Type B pancreatic cell (in vitro differentiated cells): ENCODE measurements around the gene SPC24. TPM values are rescaled to one million over a fixed set of nuclear protein-coding genes. Genes with fewer than 3 reads are reported as not detected.

Experiments
- DNase-seq: peaks from one replicate; pipeline ENCODE4 v3.0.0; 2021; ENCODE audit warnings: mixed read lengths; ENCODE audit not compliant: unreplicated experiment; ENCODE audit errors: extremely low spot score
- H3K27ac Mint-ChIP-seq: 2 replicates; pipeline ENCODE4 v1.8.0; 2021; ENCODE audit warnings: mild to moderate bottlenecking, mixed read lengths
- H3K27me3 Mint-ChIP-seq: 2 replicates; pipeline ENCODE4 v1.8.0; 2021; ENCODE audit warnings: mixed read lengths
- H3K36me3 Mint-ChIP-seq: 2 replicates; pipeline ENCODE4 v1.8.0; 2021; ENCODE audit warnings: mixed read lengths
- H3K4me1 Mint-ChIP-seq: one replicate; pipeline ENCODE4 v1.8.0; 2021; ENCODE audit warnings: mixed read lengths; ENCODE audit not compliant: unreplicated experiment
- H3K4me3 Mint-ChIP-seq: 2 replicates; pipeline ENCODE4 v1.8.0; 2021; ENCODE audit warnings: mild to moderate bottlenecking, mixed read lengths
- H3K9me3 Mint-ChIP-seq: 2 replicates; pipeline ENCODE4 v1.8.0; 2021; ENCODE audit warnings: mixed read lengths
- total RNA-seq: library from RNA; stranded (reverse); gene quantifications from 2 replicates; pipeline ENCODE4 v1.2.1, GENCODE V29; 2021; ENCODE audit warnings: low replicate concordance
- TF ChIP-seq, protein P1 (sequence below): fragments of 200-600 bp; sonication (generic); conservative IDR thresholded peaks from 2 replicates; pipeline ENCODE4 v1.5.0; 2021; ENCODE audit warnings: antibody characterized with exemption, mild to moderate bottlenecking

The SPC24 gene
- total RNA-seq, 1 donor from 2014 or later = 43.2 TPM

DNA sequence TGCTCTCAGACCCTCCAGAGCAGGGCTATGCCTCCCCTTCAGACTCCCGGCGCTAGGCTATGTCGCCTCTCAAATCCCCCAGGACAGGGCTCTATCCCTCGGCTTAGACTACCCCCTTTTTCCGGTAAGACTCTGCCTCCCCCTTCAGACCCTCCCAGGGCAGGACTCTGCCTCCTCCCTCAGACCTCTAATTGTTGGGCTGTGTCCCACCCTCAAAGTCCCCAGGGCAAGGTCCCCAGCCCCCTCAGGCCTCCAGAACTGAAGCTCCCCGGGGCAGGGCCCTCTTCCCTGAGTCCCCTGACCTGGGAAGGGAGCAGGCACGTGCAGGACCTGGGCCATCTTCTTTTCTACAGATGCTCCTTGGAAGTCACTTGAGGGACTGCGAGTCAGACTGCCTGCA is 38.6 kb upstream of the SPC24 start:
- TF ChIP-seq, protein P1, sequence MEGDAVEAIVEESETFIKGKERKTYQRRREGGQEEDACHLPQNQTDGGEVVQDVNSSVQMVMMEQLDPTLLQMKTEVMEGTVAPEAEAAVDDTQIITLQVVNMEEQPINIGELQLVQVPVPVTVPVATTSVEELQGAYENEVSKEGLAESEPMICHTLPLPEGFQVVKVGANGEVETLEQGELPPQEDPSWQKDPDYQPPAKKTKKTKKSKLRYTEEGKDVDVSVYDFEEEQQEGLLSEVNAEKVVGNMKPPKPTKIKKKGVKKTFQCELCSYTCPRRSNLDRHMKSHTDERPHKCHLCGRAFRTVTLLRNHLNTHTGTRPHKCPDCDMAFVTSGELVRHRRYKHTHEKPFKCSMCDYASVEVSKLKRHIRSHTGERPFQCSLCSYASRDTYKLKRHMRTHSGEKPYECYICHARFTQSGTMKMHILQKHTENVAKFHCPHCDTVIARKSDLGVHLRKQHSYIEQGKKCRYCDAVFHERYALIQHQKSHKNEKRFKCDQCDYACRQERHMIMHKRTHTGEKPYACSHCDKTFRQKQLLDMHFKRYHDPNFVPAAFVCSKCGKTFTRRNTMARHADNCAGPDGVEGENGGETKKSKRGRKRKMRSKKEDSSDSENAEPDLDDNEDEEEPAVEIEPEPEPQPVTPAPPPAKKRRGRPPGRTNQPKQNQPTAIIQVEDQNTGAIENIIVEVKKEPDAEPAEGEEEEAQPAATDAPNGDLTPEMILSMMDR = no peak
- Mint-ChIP-seq H3K4me3 (no peak overlapping the region), H3K27ac (no peak overlapping the region), H3K27me3 (no peaks in the 10 kb centered on the region), H3K9me3 (no peaks in the 10 kb centered on the region), H3K36me3 (peaks cover 3% of the 10 kb centered on the region), H3K4me1 (peaks cover 5% of the 10 kb centered on the region)
- DNase-seq = no peak

DNA sequence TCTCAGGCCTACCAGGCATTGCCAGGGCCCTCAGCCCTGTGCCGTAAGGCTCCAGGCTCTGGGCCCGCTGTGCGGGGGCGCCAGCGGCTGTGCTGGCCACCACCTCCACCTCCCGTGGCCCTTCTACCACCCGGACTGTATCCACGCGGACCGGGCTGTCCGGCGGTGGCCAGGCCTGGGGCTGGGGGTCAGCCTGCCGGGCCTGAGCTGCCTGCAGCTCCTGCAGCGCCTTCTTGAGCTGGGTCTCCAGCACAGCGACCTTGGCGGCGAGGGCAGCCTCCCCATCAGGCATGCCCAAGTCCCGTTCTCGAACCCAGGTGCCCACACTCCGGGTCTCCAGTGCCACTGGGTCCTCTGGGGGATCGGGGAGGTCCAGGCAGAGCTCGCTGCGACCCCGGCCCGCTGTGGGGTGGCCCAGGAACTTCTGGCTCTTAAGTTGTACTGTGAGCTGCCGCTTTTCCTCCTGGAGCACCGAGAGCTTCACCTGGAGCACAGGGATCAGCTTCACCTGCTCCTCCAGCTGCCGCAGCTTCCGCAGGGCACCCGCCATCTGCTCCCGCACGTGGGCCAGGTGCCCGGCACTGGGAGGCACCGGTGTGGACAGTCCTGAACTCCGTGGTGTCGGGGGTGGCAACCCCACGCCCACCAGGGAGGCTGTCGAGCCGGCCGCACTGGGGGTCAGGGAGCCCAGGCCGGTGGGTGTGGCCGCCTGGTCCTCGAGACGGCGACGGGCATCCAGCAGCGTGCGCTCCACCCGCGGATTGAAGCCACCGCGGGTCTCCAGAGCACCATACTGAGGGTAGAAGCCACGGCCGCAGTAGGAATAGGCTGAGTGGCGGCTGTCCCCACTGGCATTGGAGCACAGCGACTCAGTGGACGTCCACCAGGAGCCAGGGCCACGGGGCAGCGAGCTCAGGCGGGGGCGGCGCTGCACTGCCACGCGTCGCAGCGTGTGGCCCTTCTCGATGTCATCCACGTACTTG is 37.7 kb upstream of the SPC24 start:
- DNase-seq = no peak
- Mint-ChIP-seq H3K4me1 (peaks cover 5% of the 10 kb centered on the region), H3K4me3 (no peak overlapping the region), H3K36me3 (peaks cover 3% of the 10 kb centered on the region), H3K9me3 (no peaks in the 10 kb centered on the region), H3K27me3 (no peaks in the 10 kb centered on the region), H3K27ac (no peak overlapping the region)
- TF ChIP-seq, protein P1 = no peak

DNA sequence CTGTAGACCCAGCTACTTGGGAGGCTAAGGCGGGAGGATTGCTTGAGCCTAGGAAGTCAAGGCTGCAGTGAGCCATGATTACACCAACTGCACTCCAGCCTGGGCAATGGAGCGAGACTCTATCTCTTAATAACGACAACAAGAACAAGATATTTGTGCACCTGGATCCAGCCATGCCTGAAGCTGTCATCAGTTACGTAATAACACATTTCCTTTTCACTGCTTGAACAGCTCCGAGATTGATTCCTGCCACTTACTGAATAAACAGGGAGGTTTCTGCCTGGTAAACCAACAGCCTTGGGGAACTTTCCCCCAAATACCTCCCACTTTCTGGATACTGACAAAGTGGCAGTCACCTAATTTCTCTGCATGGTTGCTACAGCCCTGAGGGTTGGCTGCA is 36.4 kb upstream of the SPC24 start:
- no peaks in the 10 kb centered on the region for H3K9me3 Mint-ChIP-seq
- H3K27me3 Mint-ChIP-seq = no peaks in the 10 kb centered on the region
- H3K27ac Mint-ChIP-seq = no peak overlapping the region
- H3K36me3 Mint-ChIP-seq = peaks cover 8% of the 10 kb centered on the region
- TF ChIP-seq, protein P1 = no peak
- H3K4me3 Mint-ChIP-seq = no peak overlapping the region
- DNase-seq = no peak
- peaks cover 5% of the 10 kb centered on the region for H3K4me1 Mint-ChIP-seq

DNA sequence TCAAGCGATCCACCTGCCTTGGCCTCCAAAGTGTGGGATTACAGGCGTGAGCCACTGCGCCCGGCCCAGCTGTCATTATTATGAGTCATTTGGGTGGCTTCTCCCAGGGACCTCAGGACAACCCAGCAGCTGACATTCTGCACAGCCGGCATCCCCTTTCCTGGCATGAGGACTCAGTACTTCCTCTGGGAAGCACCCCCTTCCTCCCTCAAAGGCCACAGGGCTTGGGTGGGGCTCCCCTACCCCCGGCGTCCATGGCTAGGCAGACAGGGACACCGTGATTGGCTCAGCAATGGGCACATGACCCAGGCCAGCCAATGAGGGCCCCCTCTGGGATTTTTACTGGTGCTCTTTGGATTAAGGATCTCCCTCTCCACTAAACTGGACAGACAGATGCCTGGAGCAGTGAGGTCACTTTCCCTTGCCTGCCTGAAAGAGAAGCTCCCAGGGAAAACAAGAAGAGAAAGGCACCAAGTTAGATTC is 35.7 kb upstream of the SPC24 start:
- Mint-ChIP-seq H3K4me1 (peaks cover 5% of the 10 kb centered on the region), H3K9me3 (no peaks in the 10 kb centered on the region), H3K27ac (no peak overlapping the region), H3K36me3 (peaks cover 8% of the 10 kb centered on the region), H3K27me3 (no peaks in the 10 kb centered on the region), H3K4me3 (no peak overlapping the region)
- DNase-seq = no peak
- TF ChIP-seq, protein P1 = no peak

DNA sequence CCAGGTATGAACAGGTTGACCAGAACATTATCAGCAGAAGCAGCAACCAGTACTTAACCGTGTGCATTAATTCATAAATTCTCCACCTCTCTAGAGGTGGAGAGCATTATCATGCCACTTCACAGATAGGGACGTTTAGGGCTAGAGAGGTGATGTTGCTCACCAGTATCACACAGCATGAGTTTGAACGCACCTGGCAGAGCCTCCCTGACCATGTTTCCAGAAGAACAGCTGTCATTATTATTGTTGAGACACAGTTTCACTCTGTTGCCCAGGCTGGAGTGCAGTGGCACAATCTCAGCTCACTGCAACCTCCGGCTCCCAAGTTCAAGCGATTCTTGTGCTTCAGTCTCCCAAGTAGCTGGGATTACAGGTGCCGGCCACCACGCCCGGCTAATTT is 34.9 kb upstream of the SPC24 start:
- no peak overlapping the region for H3K4me3 Mint-ChIP-seq
- no peak overlapping the region for H3K27ac Mint-ChIP-seq
- DNase-seq = no peak
- TF ChIP-seq, protein P1 = no peak
- no peaks in the 10 kb centered on the region for H3K9me3 Mint-ChIP-seq
- no peaks in the 10 kb centered on the region for H3K27me3 Mint-ChIP-seq
- H3K4me1 Mint-ChIP-seq = peaks cover 2% of the 10 kb centered on the region
- H3K36me3 Mint-ChIP-seq = peaks cover 5% of the 10 kb centered on the region
